WERI-Rb-1 (cell line): Measurements from ENCODE around the gene PON2.

Experiments used
- DNase-seq: peaks from one replicate; pipeline ENCODE4 v3.0.0-alpha.2; 2020
- H3K27ac ChIP-seq: fragments of 250-450 bp; sonication (Bioruptor Pico); 2 replicates; pipeline ENCODE4 v1.5.1; 2020; ENCODE audit warnings: mild to moderate bottlenecking, moderate library complexity
- H3K27me3 ChIP-seq: fragments of 250-450 bp; sonication (Bioruptor Pico); 2 replicates; pipeline ENCODE4 v1.5.1; 2021; ENCODE audit warnings: mild to moderate bottlenecking, low read depth, moderate library complexity; ENCODE audit not compliant: insufficient read depth, severe bottlenecking
- H3K36me3 ChIP-seq: fragments of 250-450 bp; sonication (Bioruptor Pico); 2 replicates; pipeline ENCODE4 v1.5.1; 2020; ENCODE audit warnings: mild to moderate bottlenecking, moderate library complexity
- H3K4me3 ChIP-seq: 2 replicates; pipeline ENCODE4 v1.5.1; 2011; ENCODE audit warnings: low read depth, mild to moderate bottlenecking, control low read depth, low read length
- H3K9me3 ChIP-seq: fragments of 250-450 bp; sonication (Bioruptor Pico); 2 replicates; pipeline ENCODE4 v1.5.1; 2021; ENCODE audit warnings: mild to moderate bottlenecking, moderate library complexity; ENCODE audit not compliant: severe bottlenecking
- TF ChIP-seq, protein P1 (sequence below): IDR thresholded peaks from 2 replicates; pipeline ENCODE4 v1.5.1; 2011; ENCODE audit warnings: low read depth, mild to moderate bottlenecking, control low read depth, inconsistent platforms, low read length

Gene PON2

GRCh38 chr7:95421847-95422444 is 12.9 kb downstream of the PON2 start:
- Histone ChIP-seq H3K27me3 (no peaks in the 10 kb centered on the region), H3K36me3 (no peaks in the 10 kb centered on the region), H3K27ac (no peak overlapping the region), H3K4me3 (no peak overlapping the region), H3K9me3 (no peaks in the 10 kb centered on the region)
- TF ChIP-seq, protein P1, sequence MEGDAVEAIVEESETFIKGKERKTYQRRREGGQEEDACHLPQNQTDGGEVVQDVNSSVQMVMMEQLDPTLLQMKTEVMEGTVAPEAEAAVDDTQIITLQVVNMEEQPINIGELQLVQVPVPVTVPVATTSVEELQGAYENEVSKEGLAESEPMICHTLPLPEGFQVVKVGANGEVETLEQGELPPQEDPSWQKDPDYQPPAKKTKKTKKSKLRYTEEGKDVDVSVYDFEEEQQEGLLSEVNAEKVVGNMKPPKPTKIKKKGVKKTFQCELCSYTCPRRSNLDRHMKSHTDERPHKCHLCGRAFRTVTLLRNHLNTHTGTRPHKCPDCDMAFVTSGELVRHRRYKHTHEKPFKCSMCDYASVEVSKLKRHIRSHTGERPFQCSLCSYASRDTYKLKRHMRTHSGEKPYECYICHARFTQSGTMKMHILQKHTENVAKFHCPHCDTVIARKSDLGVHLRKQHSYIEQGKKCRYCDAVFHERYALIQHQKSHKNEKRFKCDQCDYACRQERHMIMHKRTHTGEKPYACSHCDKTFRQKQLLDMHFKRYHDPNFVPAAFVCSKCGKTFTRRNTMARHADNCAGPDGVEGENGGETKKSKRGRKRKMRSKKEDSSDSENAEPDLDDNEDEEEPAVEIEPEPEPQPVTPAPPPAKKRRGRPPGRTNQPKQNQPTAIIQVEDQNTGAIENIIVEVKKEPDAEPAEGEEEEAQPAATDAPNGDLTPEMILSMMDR = no peak
- DNase-seq = no peak

GRCh38 chr7:95421000-95421846 is 13.6 kb downstream of the PON2 start:
- Histone ChIP-seq H3K4me3 (no peak overlapping the region), H3K27ac (no peak overlapping the region), H3K27me3 (no peaks in the 10 kb centered on the region), H3K9me3 (no peaks in the 10 kb centered on the region), H3K36me3 (no peaks in the 10 kb centered on the region)
- no peak for DNase-seq
- TF ChIP-seq, protein P1 = no peak

DNA sequence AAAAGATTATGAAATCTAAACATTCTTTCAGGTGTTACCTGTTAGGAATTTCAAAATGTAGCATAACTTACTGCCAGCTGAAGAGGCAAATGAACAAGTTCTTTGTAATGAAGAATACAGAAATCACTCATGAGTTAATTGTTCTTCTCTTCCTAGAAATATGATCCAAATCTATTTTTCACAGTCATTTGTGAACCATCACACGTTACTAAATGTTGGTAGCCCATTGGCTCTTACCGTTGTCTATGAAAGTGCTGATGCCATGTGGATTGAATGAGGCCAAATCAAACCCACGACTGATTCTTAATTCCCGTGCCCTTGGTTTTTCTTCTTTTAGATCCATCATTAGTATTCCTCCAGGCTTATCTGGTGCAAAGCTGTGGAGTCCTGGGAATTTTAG is 22.8 kb downstream of the PON2 start:
- Histone ChIP-seq H3K9me3 (no peaks in the 10 kb centered on the region), H3K4me3 (no peak overlapping the region), H3K36me3 (no peaks in the 10 kb centered on the region), H3K27ac (no peak overlapping the region), H3K27me3 (no peaks in the 10 kb centered on the region)
- no peak for DNase-seq
- TF ChIP-seq, protein P1 = no peak

GRCh38 chr7:95411666-95412065 is 23.2 kb downstream of the PON2 start:
- Histone ChIP-seq H3K9me3 (no peaks in the 10 kb centered on the region), H3K27me3 (no peaks in the 10 kb centered on the region), H3K27ac (no peak overlapping the region), H3K4me3 (no peak overlapping the region), H3K36me3 (no peaks in the 10 kb centered on the region)
- DNase-seq = no peak
- TF ChIP-seq, protein P1 = no peak

GRCh38 chr7:95411036-95411435 is 23.8 kb downstream of the PON2 start:
- Histone ChIP-seq H3K27me3 (no peaks in the 10 kb centered on the region), H3K27ac (no peak overlapping the region), H3K4me3 (no peak overlapping the region), H3K9me3 (no peaks in the 10 kb centered on the region), H3K36me3 (no peaks in the 10 kb centered on the region)
- TF ChIP-seq, protein P1 = no peak
- DNase-seq = no peak

DNA sequence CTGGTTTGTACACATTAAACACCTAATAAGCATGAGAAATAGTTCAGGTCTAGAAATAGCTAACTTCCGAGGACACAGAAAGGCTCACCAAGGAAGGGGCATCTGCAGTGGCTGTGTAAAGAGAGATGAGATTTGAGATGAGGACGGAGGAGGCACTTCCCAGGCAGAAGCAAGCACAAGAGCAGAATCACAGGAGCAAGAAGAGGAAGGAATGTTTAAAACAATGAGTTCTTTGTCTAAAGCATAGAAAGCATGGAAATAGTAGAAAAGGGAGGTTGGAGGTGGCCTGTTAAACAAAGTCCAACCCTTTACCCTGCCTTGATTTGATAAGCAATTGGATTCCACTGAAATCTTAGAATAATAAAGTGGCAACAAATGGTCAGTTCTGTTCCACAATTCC is 27.1 kb downstream of the PON2 start:
- no peak overlapping the region for H3K4me3 ChIP-seq
- no peaks in the 10 kb centered on the region for H3K9me3 ChIP-seq
- no peak overlapping the region for H3K27ac ChIP-seq
- no peaks in the 10 kb centered on the region; the same call in 1 of the 2 replicates for H3K36me3 ChIP-seq
- TF ChIP-seq, protein P1 = no peak
- DNase-seq = no peak
- H3K27me3 ChIP-seq = no peaks in the 10 kb centered on the region
